Heart right ventricle (tissue), 16 donors: ENCODE results near the gene KCNJ10. TPM values are rescaled to one million over a fixed set of nuclear protein-coding genes. Genes with fewer than 3 reads are reported as not detected.

Experiments
- ATAC-seq, 8 donors: fragments of 200-7000 bp; cut with Tn5 transposase; one replicate each; pipeline ENCODE4 v1.9.1; 2020; ENCODE audit warnings: mild to moderate bottlenecking in 8 of 8, moderate library complexity in 8 of 8, moderate number of reproducible peaks in 1 of 8
- DNase-seq, 2 donors: peaks; one replicate each; pipeline ENCODE4 v3.0.0-alpha.2; 2020
- H3K27ac ChIP-seq, 10 donors: fragments of 200-600 bp; sonication (generic) in 2 of 10; one replicate each; pipeline versions ENCODE4 v1.5.0 to v1.8.0; 2020 to 2022; ENCODE audit warnings: mild to moderate bottlenecking in 3 of 10
- H3K27me3 ChIP-seq, 7 donors: fragments of 200-600 bp; one replicate each; pipeline ENCODE4 v1.8.0; 2021 to 2022; ENCODE audit warnings: mild to moderate bottlenecking in 2 of 7
- H3K36me3 ChIP-seq, 9 donors: fragments of 200-600 bp; sonication (generic) in 1 of 9; one replicate each; pipeline versions ENCODE4 v1.5.0 to v1.8.0; 2020 to 2022; ENCODE audit warnings: mild to moderate bottlenecking in 2 of 9
- H3K4me1 ChIP-seq, 9 donors: fragments of 200-600 bp; sonication (generic) in 1 of 9; one replicate each; pipeline versions ENCODE4 v1.5.0 to v1.8.0; 2020 to 2022; ENCODE audit warnings: mild to moderate bottlenecking in 4 of 9
- H3K4me3 ChIP-seq, 10 donors: fragments of 200-600 bp; sonication (generic) in 2 of 10; one replicate each; pipeline versions ENCODE4 v1.5.0 to v1.8.0; 2020 to 2022; ENCODE audit warnings: mild to moderate bottlenecking in 7 of 10, moderate library complexity in 2 of 10
- H3K9me3 ChIP-seq, 11 donors: fragments of 200-600 bp in 10 of 11; sonication (generic) in 2 of 11; one replicate each; pipeline versions ENCODE4 v1.5.0 to v1.8.0; 2013 to 2022; ENCODE audit warnings: mild to moderate bottlenecking in 2 of 11, control low read depth in 1 of 11, moderate library complexity in 1 of 11
- WGBS, 2 donors: extraction: QIAGEN DNeasy Blood & Tissue Kit; methylation state at CpG; one replicate each; pipeline ENCODE4 v1.1.7; 2013; ENCODE audit warnings: inconsistent platforms in 1 of 2; 5-methylcytosine and 5-hydroxymethylcytosine counted together
- intact Hi-C, 10 donors: fragments of 100-400 bp; cut with DNase I; formaldehyde crosslinking; loops; one replicate each; pipeline versions ENCODE4 v1.11.1 to v1.14.2; 2022
- polyA plus RNA-seq, 2 donors: library from polyadenylated mRNA; stranded (reverse); fragments of 200-250 nt; gene quantifications; one replicate each; pipeline ENCODE4 v1.2.3, GENCODE V29; 2013
- total RNA-seq, 10 donors: library from RNA; stranded (reverse); fragmentation: NEBNext Ultra II Directional in 3 of 10; extraction: Animal tissue kit (Norgen Biotek cat#: 25700) in 3 of 10; gene quantifications; one replicate each; pipeline versions ENCODE4 v1.2.1 to v1.2.4, GENCODE V29; 2021 to 2023
- TF ChIP-seq, protein P1 (sequence below), 9 donors: fragments of 200-600 bp; sonication (generic) in 2 of 9; IDR thresholded peaks; one replicate each; pipeline versions ENCODE4 v1.5.0 to v1.8.0; 2021 to 2022; ENCODE audit warnings: antibody characterized with exemption in 9 of 9, mild to moderate bottlenecking in 5 of 9, moderate library complexity in 1 of 9
- donor health status: Arrhythmogenic right ventricular cardiomyopathy.
- donor health status: ischemic (EF 13 %, LVEDD 7.1; RV severe dilation, severe dysfunction).
- donor health status: healthy with polysubstance abuse.
- donor health status: DM: no; HTN: yes; CAD: no.
- donor health status: DM: no; HTN: no; CAD: no.
- donor health status: ischemic (EF 25% LVEDD 6.9; RV normal size, moderate dysfunction).
- donor health status: ischemic (EF 25% LVEDD 5.7; RV mildly dilated, moderate dysfunction).
- donor health status: healthy.
- donor health status: DM: yes; HTN: yes; CAD: no.
- donor health status: Ischemic cardiomyopathy.
- donor health status: ischemic (EF 35%, LVEDD 5.7; RV mildly dilated, moderate dysfunction).
- donor health status: nonischemic (EF 11% LVEDD 7.7; RV severe dilation, severe dysfunction).
- donor health status: DM: yes; HTN: yes; CAD: no.
- donor health status: PGD.
- donor health status: ischemic (EF 29% LVEDD 5.4; RV normal size, mild dysfunction).
- donor health status: nonischemic (EF 23%, LVEDD 6.1; RV moderate dilation, normal function).

The KCNJ10 gene
- total and polyA plus RNA-seq, 12 donors = 0.09 to 1.9 TPM; not detected in 10

GRCh38 chr1:160116283-160117147, 46.6 kb upstream of the KCNJ10 start:
- intact Hi-C loops = loop anchor here in 1 of 10 donors (5.0 kb wide), 1 partner anchor 76 kb away; the partner anchor contains the start of gene CASQ1
- 30 to 44% methylated on average over 12 of the region's 12 CpGs for WGBS, 2 donors
- H3K4me3 ChIP-seq = peak overlapping the region; percentile 25 to 68 (median 54)
- no peaks in the 10 kb centered on the region for H3K27me3 ChIP-seq
- peak in 1 of 2 donors; percentile 71 for DNase-seq
- TF ChIP-seq, protein P1, sequence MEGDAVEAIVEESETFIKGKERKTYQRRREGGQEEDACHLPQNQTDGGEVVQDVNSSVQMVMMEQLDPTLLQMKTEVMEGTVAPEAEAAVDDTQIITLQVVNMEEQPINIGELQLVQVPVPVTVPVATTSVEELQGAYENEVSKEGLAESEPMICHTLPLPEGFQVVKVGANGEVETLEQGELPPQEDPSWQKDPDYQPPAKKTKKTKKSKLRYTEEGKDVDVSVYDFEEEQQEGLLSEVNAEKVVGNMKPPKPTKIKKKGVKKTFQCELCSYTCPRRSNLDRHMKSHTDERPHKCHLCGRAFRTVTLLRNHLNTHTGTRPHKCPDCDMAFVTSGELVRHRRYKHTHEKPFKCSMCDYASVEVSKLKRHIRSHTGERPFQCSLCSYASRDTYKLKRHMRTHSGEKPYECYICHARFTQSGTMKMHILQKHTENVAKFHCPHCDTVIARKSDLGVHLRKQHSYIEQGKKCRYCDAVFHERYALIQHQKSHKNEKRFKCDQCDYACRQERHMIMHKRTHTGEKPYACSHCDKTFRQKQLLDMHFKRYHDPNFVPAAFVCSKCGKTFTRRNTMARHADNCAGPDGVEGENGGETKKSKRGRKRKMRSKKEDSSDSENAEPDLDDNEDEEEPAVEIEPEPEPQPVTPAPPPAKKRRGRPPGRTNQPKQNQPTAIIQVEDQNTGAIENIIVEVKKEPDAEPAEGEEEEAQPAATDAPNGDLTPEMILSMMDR (IDR thresholded peaks at IDR 0.05) = no peak
- peaks cover 7 to 73% (median 42%) of the 10 kb centered on the region in 9 donors for H3K4me1 ChIP-seq
- peak overlapping the region; percentile 34 to 91 (median 80) for H3K27ac ChIP-seq
- peak in 7 of 8 donors; percentile 12 to 51 (median 37) for ATAC-seq
- H3K9me3 ChIP-seq = no peaks in the 10 kb centered on the region
- H3K36me3 ChIP-seq = peaks cover 0 to 17% (median 0%) of the 10 kb centered on the region in 9 donors

DNA sequence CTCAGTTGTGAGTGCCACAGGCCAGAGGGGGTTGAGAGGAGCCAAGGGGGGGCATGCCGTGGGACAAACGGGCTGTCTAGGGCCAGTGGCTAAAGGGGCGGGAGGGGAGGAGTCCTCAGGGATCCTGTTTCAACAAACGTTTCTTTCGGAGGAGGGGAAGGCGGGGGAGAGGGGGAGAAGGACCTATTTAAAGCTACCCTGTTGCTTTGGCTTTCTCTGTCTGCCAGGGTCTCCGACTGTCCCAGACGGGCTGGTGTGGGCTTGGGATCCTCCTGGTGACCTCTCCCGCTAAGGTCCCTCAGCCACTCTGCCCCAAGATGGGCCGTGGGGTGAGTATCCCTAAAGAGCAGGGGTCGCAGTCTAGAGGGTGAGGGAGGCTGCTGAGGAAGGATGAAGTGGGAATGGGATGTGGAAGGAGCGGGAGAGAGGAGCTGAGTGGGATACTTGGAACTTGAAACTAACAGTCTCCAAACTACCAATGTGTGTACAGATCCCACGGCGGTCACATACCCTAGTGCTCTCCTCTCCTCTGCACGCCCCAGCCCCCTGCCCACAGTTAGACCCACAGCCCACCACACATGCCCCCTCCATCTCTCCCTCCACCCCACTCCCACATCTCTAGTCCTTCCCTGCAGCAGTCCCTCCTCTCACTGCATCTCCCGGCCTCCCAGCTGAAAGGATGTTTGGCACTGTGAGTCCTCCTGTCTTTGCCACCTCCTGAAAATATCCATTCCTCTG, 45.8 kb upstream of the KCNJ10 start, which contains the start of gene ATP1A2:
Gene ATP1A2, plus strand, starts transcription at position 215 of the 738 bp plus-strand sequence. Its CDS starts 103 bp downstream, at position 318.
- TF ChIP-seq, protein P1 (IDR thresholded peaks at IDR 0.05) = no peak
- intact Hi-C loops = loop anchor here in 1 of 10 donors (5.0 kb wide), 1 partner anchor 77 kb away; the partner anchor contains the start of gene CASQ1
- ATAC-seq (peak; percentile 46 to 80 (median 69)), DNase-seq (peak; percentile 60 to 84)
- peaks cover 0 to 9% (median 0%) of the 10 kb centered on the region in 9 donors for H3K36me3 ChIP-seq
- peak within 1 kb of the TSS; percentile 25 to 68 (median 54) for H3K4me3 ChIP-seq
- H3K27ac ChIP-seq = peak within 1 kb of the TSS; percentile 44 to 91 (median 80)
- WGBS, 2 donors = 19 to 28% methylated on average over 16 of the region's 16 CpGs
- H3K4me1 ChIP-seq = peaks cover 7 to 65% (median 42%) of the 10 kb centered on the region in 9 donors
- no peaks in the 10 kb centered on the region for H3K27me3 ChIP-seq
- no peaks in the 10 kb centered on the region for H3K9me3 ChIP-seq

- Histone ChIP-seq H3K4me3 (no peak overlapping the region), H3K27ac (peak overlapping the region; percentile 26 to 91 (median 80)), H3K9me3 (no peaks in the 10 kb centered on the region), H3K36me3 (peaks cover 0 to 8% (median 0%) of the 10 kb centered on the region in 9 donors), H3K27me3 (no peaks in the 10 kb centered on the region), H3K4me1 (peaks cover 7 to 58% (median 33%) of the 10 kb centered on the region in 9 donors)
- 53 to 58% methylated on average over 4 of the region's 4 CpGs for WGBS, 2 donors
- intact Hi-C loops = no loop called here
- TF ChIP-seq, protein P1 (IDR thresholded peaks at IDR 0.05) = no peak
- DNase-seq = peak; percentile 47 to 59
- peak; percentile 13 to 48 (median 26) for ATAC-seq
These were observed 44.1 kb upstream of the KCNJ10 start for GRCh38 chr1:160114085-160114484.

DNA sequence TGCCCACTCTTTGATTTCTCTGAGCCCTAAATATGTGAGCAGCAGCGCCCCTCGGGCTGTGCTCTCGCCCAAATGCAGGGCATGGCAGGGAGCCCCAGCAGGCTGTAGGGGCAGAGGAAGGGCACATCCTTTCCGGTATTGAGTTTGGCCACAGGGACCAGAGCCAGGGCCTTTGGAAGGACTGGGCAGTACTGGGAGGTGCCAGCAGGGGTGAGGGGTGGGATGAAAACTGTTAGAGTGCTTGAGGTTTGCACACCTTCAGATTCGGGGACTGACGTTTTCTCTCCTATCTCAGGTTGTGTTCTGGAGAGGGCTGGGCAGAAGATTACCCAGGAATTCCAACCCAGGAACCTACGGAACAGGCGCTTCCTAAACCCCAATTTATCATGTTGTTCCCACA, 43.4 kb upstream of the KCNJ10 start:
- Histone ChIP-seq H3K9me3 (no peaks in the 10 kb centered on the region), H3K36me3 (peaks cover 0 to 2% (median 0%) of the 10 kb centered on the region in 9 donors), H3K4me1 (peaks cover 7 to 53% (median 27%) of the 10 kb centered on the region in 9 donors), H3K4me3 (no peak overlapping the region), H3K27ac (peak overlapping the region in 9 of 10 donors; percentile 17 to 91 (median 84)), H3K27me3 (no peaks in the 10 kb centered on the region)
- intact Hi-C loops = no loop called here
- ATAC-seq (no peak), DNase-seq (no peak)
- TF ChIP-seq, protein P1 (IDR thresholded peaks at IDR 0.05) = peak in 2 of 9 donors; percentile 5 to 10
- WGBS, 2 donors = 64 to 73% methylated on average over 8 of the region's 8 CpGs
